Activated CD8-positive, alpha-beta memory T cell treated with anti-CD3 and anti-CD28 coated beads, Interleukin-2, amount 50 U/mL, for 48 hours (primary cell): Measurements from ENCODE around the gene NFATC1.

ENCODE experiments used
- DNase-seq: peaks from one replicate; pipeline ENCODE4 v3.0.0-alpha.2; 2020

The NFATC1 gene

DNA sequence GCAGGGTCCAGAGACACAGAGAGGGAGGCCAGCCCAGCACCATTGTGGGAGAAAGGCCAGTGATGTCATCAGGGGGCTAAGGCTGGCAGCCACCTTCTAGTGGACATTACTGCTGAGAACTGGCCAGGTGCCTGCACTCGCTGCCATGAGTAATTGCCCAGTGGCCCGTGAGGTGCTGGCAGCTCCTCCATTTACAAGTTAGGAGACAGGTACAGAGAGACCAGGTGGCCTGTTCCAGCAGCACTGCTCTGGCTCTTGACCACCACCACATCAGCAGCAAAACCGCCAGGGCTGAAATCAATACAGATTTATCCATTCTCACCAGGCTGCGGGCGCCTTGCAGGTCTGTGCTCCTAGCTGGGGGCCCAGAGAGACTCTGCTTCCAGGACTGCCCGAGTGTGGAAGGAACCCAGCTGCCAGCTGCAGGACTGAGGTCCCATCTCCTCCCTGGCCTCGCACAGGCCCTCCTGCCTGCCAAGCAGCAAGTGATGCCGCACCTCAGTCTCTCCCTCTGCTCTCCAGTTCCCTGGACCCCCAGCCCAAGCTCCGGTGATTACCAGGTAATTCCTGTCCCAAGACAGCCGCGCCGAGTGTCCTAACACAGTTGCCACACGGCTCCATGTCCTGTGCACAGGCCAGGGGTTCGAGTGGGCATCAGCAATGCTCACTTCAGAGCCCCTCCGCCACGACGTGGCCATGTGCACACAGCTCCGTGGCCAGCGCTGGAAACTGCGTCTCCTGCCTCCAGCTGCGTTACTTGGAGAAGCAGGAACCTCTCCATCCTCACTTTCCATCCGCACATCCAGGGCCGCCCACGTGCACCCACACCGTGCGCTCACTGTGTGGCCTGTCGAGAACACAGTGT, 182.9 kb downstream of the NFATC1 start:
- no peak for DNase-seq
